Keratinocyte (primary cell): Measurements from ENCODE around the gene FBXO7. TPM values are rescaled to one million over a fixed set of nuclear protein-coding genes. Genes with fewer than 3 reads are reported as not detected.

Source experiments
- DNase-seq: peaks from one replicate; pipeline ENCODE4 v3.0.0-alpha.2; 2011; ENCODE audit warnings: low read depth, missing footprints, low spot score
- FAIRE-seq: peaks from 2 replicates; lab custom pipeline; 2011; peaks lifted over from hg19 to GRCh38; lab: Jason Lieb, UNC
- H2AFZ ChIP-seq: 2 replicates; pipeline ENCODE4 v1.6.0; 2012; ENCODE audit warnings: low read length, control low read depth, inconsistent platforms; ENCODE audit not compliant: control insufficient read depth
- H3K27ac ChIP-seq: 2 replicates; pipeline ENCODE4 v1.5.1; 2011; ENCODE audit warnings: low read length; ENCODE audit not compliant: control insufficient read depth, insufficient read depth
- H3K27me3 ChIP-seq: 3 replicates; pipeline ENCODE4 v1.6.0; 2011; ENCODE audit warnings: low read length; ENCODE audit not compliant: control insufficient read depth, insufficient read depth; ENCODE audit errors: extremely low read depth
- H3K36me3 ChIP-seq, 2 experiments: 2 replicates in 1 of 2; 3 replicates in 1 of 2; pipeline ENCODE4 v1.5.1; 2011; ENCODE audit warnings: low read length in 2 of 2, mild to moderate bottlenecking in 1 of 2; ENCODE audit not compliant: control insufficient read depth in 2 of 2, insufficient read depth in 2 of 2; ENCODE audit errors: extremely low read depth in 1 of 2
- H3K4me1 ChIP-seq: 3 replicates; pipeline ENCODE4 v1.5.1; 2011; ENCODE audit warnings: low read length; ENCODE audit not compliant: control insufficient read depth, insufficient read depth; ENCODE audit errors: extremely low read depth
- H3K4me2 ChIP-seq: 3 replicates; pipeline ENCODE4 v1.6.0; 2011; ENCODE audit warnings: low read depth, low read length; ENCODE audit not compliant: control insufficient read depth, insufficient read depth; ENCODE audit errors: extremely low read depth
- H3K4me3 ChIP-seq, 3 experiments: fragments of 200-600 bp in 1 of 3; sonication (generic) in 1 of 3; 2 replicates in 2 of 3; 3 replicates in 1 of 3; pipeline ENCODE4 v1.5.1; 2011 to 2016; ENCODE audit warnings: low read length in 3 of 3, mild to moderate bottlenecking in 3 of 3, control low read depth in 2 of 3, inconsistent platforms in 1 of 3, low read depth in 1 of 3, mixed read lengths in 1 of 3, mixed run types in 1 of 3, moderate library complexity in 1 of 3; ENCODE audit not compliant: control insufficient read depth in 2 of 3, insufficient read depth in 2 of 3; ENCODE audit errors: extremely low read depth in 1 of 3
- H3K79me2 ChIP-seq: 2 replicates; pipeline ENCODE4 v1.6.0; 2012; ENCODE audit warnings: low read length; ENCODE audit not compliant: control insufficient read depth, insufficient read depth
- H3K9ac ChIP-seq: 3 replicates; pipeline ENCODE4 v1.6.0; 2011; ENCODE audit warnings: low read length; ENCODE audit not compliant: control insufficient read depth, insufficient read depth; ENCODE audit errors: extremely low read depth
- H3K9me1 ChIP-seq: 3 replicates; pipeline ENCODE4 v1.6.0; 2011; ENCODE audit warnings: low read length; ENCODE audit not compliant: control insufficient read depth, insufficient read depth; ENCODE audit errors: extremely low read depth
- H3K9me3 ChIP-seq: 2 replicates; pipeline ENCODE4 v1.5.1; 2012; ENCODE audit warnings: low read depth, low read length; ENCODE audit not compliant: control insufficient read depth
- H4K20me1 ChIP-seq: 3 replicates; pipeline ENCODE4 v1.6.0; 2011; ENCODE audit warnings: low read length; ENCODE audit not compliant: control insufficient read depth, insufficient read depth; ENCODE audit errors: extremely low read depth
- CTCF ChIP-seq, 3 experiments: IDR thresholded peaks in 1 of 3; conservative IDR thresholded peaks in 1 of 3; optimal IDR thresholded peaks in 1 of 3; 2 replicates in 2 of 3; 3 replicates in 1 of 3; pipeline versions ENCODE3 to v1.5.1; 2011; ENCODE audit warnings: low read length in 3 of 3, mild to moderate bottlenecking in 3 of 3, moderate library complexity in 2 of 3, control low read depth in 1 of 3, inconsistent platforms in 1 of 3; ENCODE audit not compliant: insufficient read depth in 2 of 3; ENCODE audit errors: extremely low read depth in 1 of 3
- EZH2 ChIP-seq: IDR thresholded peaks from one replicate; pipeline ENCODE4 v1.6.1; 2012; ENCODE audit warnings: inconsistent platforms, mild to moderate bottlenecking, low read length, moderate library complexity
- dilution Hi-C: fragments of 300-500 bp; cut with MboI; formaldehyde crosslinking; loops from one replicate; pipeline ENCODE4 v1.7.0; 2020; ENCODE audit warnings: low sequenced_read_pairs; ENCODE audit not compliant: extremely low pct_ligation_motif_present
- polyA minus RNA-seq, 3 experiments: library from RNA; depleted of rRNA, polyadenylated mRNA; stranded (reverse); fragments of >200 nt; gene quantifications; 1 replicate in 1 of 3; 2 replicates in 1 of 3; 3 replicates in 1 of 3; pipeline ENCODE4 v1.2.3, GENCODE V29; 2011
- polyA plus RNA-seq, 5 experiments: library from polyadenylated mRNA; depleted of rRNA in 3 of 5; stranded (reverse) in 3 of 5; stranded (forward) in 1 of 5; unstranded in 1 of 5; fragments of >200 nt; gene quantifications; 1 replicate in 1 of 5; 2 replicates in 3 of 5; 3 replicates in 1 of 5; pipeline versions ENCODE4 v1.2.1 to v1.2.3, GENCODE V29; 2011 to 2012; ENCODE audit warnings: missing spikeins in 2 of 5, low read depth in 1 of 5, low replicate concordance in 1 of 5

The FBXO7 gene
- 88.7 to 106 TPM (median 101 TPM) in 3 replicates for polyA plus RNA-seq
- 22.1 TPM for polyA plus RNA-seq (2011; ENCODE audit: low read depth)
- polyA plus RNA-seq (2011; cell fraction: cytosol; rRNA removed): 90.1 and 135 TPM in 2 replicates
- polyA plus RNA-seq (2011; cell fraction: nucleus; rRNA removed): 79.9 and 82.2 TPM in 2 replicates
- polyA plus RNA-seq (2012; ENCODE audit: low replicate concordance): 49.8 and 57.6 TPM in 2 replicates
- polyA minus RNA-seq: 71.6 to 104 TPM (median 102 TPM) in 3 replicates
- 63.9 TPM for polyA minus RNA-seq (2011; cell fraction: cytosol; rRNA and poly(A)+ RNA removed)
- 26.4 and 42.0 TPM in 2 replicates for polyA minus RNA-seq (2011; cell fraction: nucleus; rRNA and poly(A)+ RNA removed)

GRCh38 chr22:32474635-32475467 lies at the start of gene FBXO7:
Gene FBXO7, plus strand, starts transcription at chr22:32474811. Its CDS starts 192 bp downstream, at chr22:32475003.
- Histone ChIP-seq H3K27ac (peak within 1 kb of the TSS; percentile 93), H3K36me3 (peaks cover under 1 to 3% of the 10 kb centered on the region in 2 experiments), H3K4me3 (peak within 1 kb of the TSS; percentile 92 to 98 (median 96)), H3K9ac (peak within 1 kb of the TSS; percentile 92), H3K9me1 (peaks cover 6% of the 10 kb centered on the region), H4K20me1 (peaks cover 13% of the 10 kb centered on the region), H2AFZ (peak within 1 kb of the TSS; percentile 79), H3K79me2 (peaks cover 46% of the 10 kb centered on the region), H3K9me3 (no peaks in the 10 kb centered on the region), H3K27me3 (no peaks in the 10 kb centered on the region), H3K4me1 (peaks cover 19% of the 10 kb centered on the region), H3K4me2 (peak within 1 kb of the TSS; percentile 90)
- FAIRE-seq: no peak
- no peak for DNase-seq
- TF ChIP-seq EZH2 (no peak), CTCF (optimal IDR thresholded peaks at IDR 0.05 in 1 of 3, IDR thresholded peaks at IDR 0.05 in 1 of 3, conservative IDR thresholded peaks at IDR 0.05 in 1 of 3; ENCODE audit: extremely low read depth in 1 of 3, insufficient read depth in 2 of 3, low read length in 3 of 3) (peak in 2 of 3 experiments; percentile 7 to 24)
- dilution Hi-C loops: no loop called here

- DNase-seq: no peak
- Histone ChIP-seq H2AFZ (no peak overlapping the region), H4K20me1 (no peaks in the 10 kb centered on the region), H3K4me3 (no peak overlapping the region), H3K9ac (no peak overlapping the region), H3K9me1 (no peaks in the 10 kb centered on the region), H3K4me1 (no peaks in the 10 kb centered on the region), H3K27ac (no peak overlapping the region), H3K27me3 (peaks cover 6% of the 10 kb centered on the region), H3K36me3 (no peaks in the 10 kb centered on the region), H3K4me2 (no peak overlapping the region), H3K79me2 (no peaks in the 10 kb centered on the region), H3K9me3 (no peaks in the 10 kb centered on the region)
- TF ChIP-seq EZH2 (no peak), CTCF (optimal IDR thresholded peaks at IDR 0.05 in 1 of 3, IDR thresholded peaks at IDR 0.05 in 1 of 3, conservative IDR thresholded peaks at IDR 0.05 in 1 of 3; ENCODE audit: extremely low read depth in 1 of 3, insufficient read depth in 2 of 3, low read length in 3 of 3) (no peak)
- no peak for FAIRE-seq
- dilution Hi-C loops: no loop called here
Measured at GRCh38 chr22:32426881-32427280, 47.7 kb upstream of the FBXO7 start.
